Prostate gland (tissue), 2 donors: ENCODE data around the gene OLFM3. TPM values are rescaled to one million over a fixed set of nuclear protein-coding genes. Genes with fewer than 3 reads are reported as not detected.

ENCODE experiments used
- DNase-seq: peaks from one replicate; pipeline ENCODE4 v3.0.0-alpha.2; 2019; ENCODE audit warnings: low spot score
- H3K27ac ChIP-seq, 2 donors: fragments of 200-600 bp; sonication (generic); 2 replicates each; pipeline ENCODE4 v1.5.1; 2017 to 2019
- H3K27me3 ChIP-seq: fragments of 200-600 bp; sonication (generic); replicated peaks from 2 replicates; pipeline ENCODE4 v1.5.1; 2019; ENCODE audit not compliant: insufficient read depth
- H3K36me3 ChIP-seq, 2 donors: fragments of 200-600 bp; sonication (generic); 1 replicate in 1 of 2; 2 replicates in 1 of 2; pipeline versions ENCODE4 v1.5.1 to v1.8.1; 2017 to 2019
- H3K4me1 ChIP-seq: fragments of 200-600 bp; sonication (generic); replicated peaks from 2 replicates; pipeline ENCODE4 v1.5.1; 2019
- H3K4me3 ChIP-seq, 2 donors: fragments of 200-600 bp; sonication (generic); 2 replicates each; pipeline ENCODE4 v1.5.1; 2017 to 2019
- H3K9me3 ChIP-seq: fragments of 200-600 bp; sonication (generic); 2 replicates; pipeline ENCODE4 v1.5.1; 2017
- CTCF ChIP-seq, 4 experiments: fragments of 200-600 bp in 2 of 4; fragments of 450-650 bp in 2 of 4; sonication (generic) in 2 of 4; IDR thresholded peaks; 1 replicate in 3 of 4; 2 replicates in 1 of 4; pipeline ENCODE4 v1.5.1; 2016 to 2019; ENCODE audit warnings: antibody characterized with exemption in 4 of 4, mild to moderate bottlenecking in 2 of 4, moderate library complexity in 2 of 4
- POLR2A ChIP-seq: fragments of 450-650 bp; IDR thresholded peaks from one replicate; pipeline ENCODE4 v1.6.1; 2016; ENCODE audit warnings: antibody characterized with exemption, mild to moderate bottlenecking
- POLR2AphosphoS5 ChIP-seq: sonication (generic); formaldehyde crosslinking; IDR thresholded peaks from one replicate; pipeline ENCODE4 v1.6.1; 2017; ENCODE audit warnings: antibody characterized with exemption
- WGBS: methylation state at CpG from one replicate; pipeline ENCODE4 v1.1.5; 2018; 5-methylcytosine and 5-hydroxymethylcytosine counted together
- intact Hi-C: fragments of 100-400 bp; cut with DNase I; formaldehyde crosslinking; loops from one replicate; pipeline ENCODE4 v1.14.2; 2022
- total RNA-seq, 2 donors: library from RNA; depleted of rRNA; stranded (reverse); fragments of >200 nt; gene quantifications; one replicate each; pipeline ENCODE4 v1.1.0, GENCODE V29; 2016

OLFM3 gene
- not detected for total RNA-seq

GRCh38 chr1:101996825-101997465 is at the start of gene OLFM3:
Gene OLFM3 (minus strand): TSS chr1:101996926.
- no peaks in the 10 kb centered on the region for H3K27me3 ChIP-seq

DNA sequence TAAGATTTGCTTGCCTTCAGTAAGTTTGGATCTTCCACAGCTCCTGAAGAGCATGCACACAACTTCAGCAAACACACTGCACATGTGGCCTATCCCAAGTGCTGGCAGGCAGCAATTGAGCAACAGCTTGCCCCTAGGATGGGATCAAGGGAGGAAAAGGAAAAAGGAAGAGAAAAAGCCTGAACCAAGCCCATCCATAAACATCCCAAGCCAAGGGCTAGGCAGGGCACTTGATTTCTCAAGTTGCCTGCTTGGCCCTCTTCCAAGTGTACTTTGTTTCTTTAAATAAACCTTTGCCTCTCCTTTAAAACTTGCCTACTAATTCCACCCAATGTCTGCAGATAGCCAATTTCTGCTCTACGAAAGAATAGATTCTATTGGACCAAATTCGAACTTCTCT is 49.0 kb upstream of the OLFM3 start:
- no peak overlapping the region for H3K27ac ChIP-seq
- DNase-seq, result no peak
- H3K4me1 ChIP-seq, result no peaks in the 10 kb centered on the region
- H3K9me3 ChIP-seq, result no peaks in the 10 kb centered on the region
- H3K4me3 ChIP-seq, result no peak overlapping the region
- H3K27me3 ChIP-seq, result no peaks in the 10 kb centered on the region
- intact Hi-C loops, result no loop called here
- no peak for TF ChIP-seq CTCF (IDR thresholded peaks at IDR 0.05)
- TF ChIP-seq POLR2AphosphoS5, result no peak
- TF ChIP-seq POLR2A, result no peak
- 90% methylated on average over 2 of the region's 2 CpGs for WGBS
- H3K36me3 ChIP-seq, result no peaks in the 10 kb centered on the region

More at GRCh38 chr1:101996825-101997465, at the start of gene OLFM3:
- no peak within 1 kb of the TSS for H3K27ac ChIP-seq
- TF ChIP-seq CTCF (IDR thresholded peaks at IDR 0.05), result no peak
- TF ChIP-seq POLR2AphosphoS5, result no peak
- TF ChIP-seq POLR2A, result no peak
- no peak for DNase-seq
- no peaks in the 10 kb centered on the region for H3K9me3 ChIP-seq
- no peaks in the 10 kb centered on the region for H3K36me3 ChIP-seq
- no peaks in the 10 kb centered on the region for H3K4me1 ChIP-seq
- 5% methylated on average over 24 of the region's 24 CpGs for WGBS
- H3K4me3 ChIP-seq, result no peak within 1 kb of the TSS
- intact Hi-C loops, result no loop called here

DNA sequence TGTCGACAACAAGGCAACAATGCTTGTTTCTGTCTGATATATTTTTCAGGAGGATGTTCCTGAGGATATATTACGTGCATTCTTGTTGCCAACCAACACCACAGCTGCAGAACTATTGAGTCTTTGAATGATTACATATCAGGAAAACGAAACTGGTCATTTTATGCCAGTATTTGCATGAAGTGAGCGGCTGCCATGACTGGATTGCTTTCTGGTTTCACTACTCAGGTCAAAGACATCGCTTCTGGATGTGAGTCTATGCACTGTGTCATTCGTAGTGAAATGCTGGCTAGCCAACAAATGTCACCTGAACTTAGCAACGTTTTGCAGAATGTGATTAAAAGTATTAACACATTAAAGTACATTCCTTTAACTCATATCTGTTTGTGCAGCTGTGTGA is 35.8 kb upstream of the OLFM3 start:
- WGBS, result 67% methylated on average over 7 of the region's 7 CpGs
- Histone ChIP-seq H3K4me3 (no peak overlapping the region), H3K4me1 (no peaks in the 10 kb centered on the region), H3K36me3 (no peaks in the 10 kb centered on the region), H3K9me3 (no peaks in the 10 kb centered on the region), H3K27me3 (no peaks in the 10 kb centered on the region), H3K27ac (no peak overlapping the region)
- DNase-seq, result no peak
- no peak for TF ChIP-seq POLR2AphosphoS5
- TF ChIP-seq POLR2A, result no peak
- no peak for TF ChIP-seq CTCF (IDR thresholded peaks at IDR 0.05)
- intact Hi-C loops, result no loop called here

DNA sequence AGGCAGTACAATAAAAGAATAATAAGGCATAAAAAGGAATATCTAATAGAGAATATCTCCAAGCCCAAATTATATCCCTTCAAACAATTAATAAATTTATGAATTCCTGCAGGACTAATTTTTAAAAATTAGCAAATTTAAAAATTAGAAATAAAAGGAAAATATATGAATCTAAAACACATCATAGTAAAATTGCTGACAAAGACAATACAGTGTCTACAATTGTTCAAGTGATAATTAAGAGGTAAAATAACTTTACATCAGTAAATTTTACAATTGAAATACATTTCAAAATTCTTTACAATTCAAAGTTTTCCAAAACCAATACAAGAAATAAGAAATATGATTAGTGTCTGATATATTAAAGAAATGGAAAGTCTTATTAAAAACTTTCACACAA is 22.8 kb upstream of the OLFM3 start:
- H3K4me1 ChIP-seq, result no peaks in the 10 kb centered on the region
- H3K4me3 ChIP-seq, result no peak overlapping the region
- TF ChIP-seq POLR2AphosphoS5, result no peak
- no peak for TF ChIP-seq POLR2A
- TF ChIP-seq CTCF (IDR thresholded peaks at IDR 0.05), result no peak
- no peaks in the 10 kb centered on the region for H3K27me3 ChIP-seq
- no peak overlapping the region for H3K27ac ChIP-seq
- no peaks in the 10 kb centered on the region for H3K36me3 ChIP-seq
- no peak for DNase-seq
- H3K9me3 ChIP-seq, result no peaks in the 10 kb centered on the region
- intact Hi-C loops, result no loop called here

DNA sequence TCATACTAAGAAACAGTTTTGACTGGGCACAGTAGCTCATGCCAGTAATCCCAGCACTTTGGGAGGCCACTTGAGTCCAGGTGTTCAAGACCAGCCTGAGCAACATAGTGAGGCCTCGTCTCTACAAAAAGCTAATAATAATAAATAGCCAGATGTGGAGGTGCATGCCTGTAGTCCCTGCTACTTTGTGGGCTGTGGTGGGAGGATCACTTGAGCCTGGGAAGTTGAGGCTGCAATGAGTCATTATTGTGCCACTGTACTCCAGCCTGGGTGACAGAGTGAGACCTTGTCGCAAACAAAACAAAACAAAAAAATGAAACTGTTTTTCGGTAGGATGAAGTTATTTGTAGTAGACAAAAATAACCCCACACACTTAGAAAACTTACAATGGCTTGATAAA is 19.0 kb upstream of the OLFM3 start:
- DNase-seq, result no peak
- no peaks in the 10 kb centered on the region for H3K27me3 ChIP-seq
- WGBS, result 92% methylated on average over 3 of the region's 3 CpGs
- H3K27ac ChIP-seq, result no peak overlapping the region
- H3K36me3 ChIP-seq, result no peaks in the 10 kb centered on the region
- TF ChIP-seq POLR2A (no peak), POLR2AphosphoS5 (no peak), CTCF (IDR thresholded peaks at IDR 0.05) (no peak)
- H3K4me1 ChIP-seq, result no peaks in the 10 kb centered on the region
- intact Hi-C loops, result no loop called here
- no peak overlapping the region for H3K4me3 ChIP-seq
- no peaks in the 10 kb centered on the region for H3K9me3 ChIP-seq
